ENCODE data around the gene ANGPTL8.

Gene ANGPTL8

DNA sequence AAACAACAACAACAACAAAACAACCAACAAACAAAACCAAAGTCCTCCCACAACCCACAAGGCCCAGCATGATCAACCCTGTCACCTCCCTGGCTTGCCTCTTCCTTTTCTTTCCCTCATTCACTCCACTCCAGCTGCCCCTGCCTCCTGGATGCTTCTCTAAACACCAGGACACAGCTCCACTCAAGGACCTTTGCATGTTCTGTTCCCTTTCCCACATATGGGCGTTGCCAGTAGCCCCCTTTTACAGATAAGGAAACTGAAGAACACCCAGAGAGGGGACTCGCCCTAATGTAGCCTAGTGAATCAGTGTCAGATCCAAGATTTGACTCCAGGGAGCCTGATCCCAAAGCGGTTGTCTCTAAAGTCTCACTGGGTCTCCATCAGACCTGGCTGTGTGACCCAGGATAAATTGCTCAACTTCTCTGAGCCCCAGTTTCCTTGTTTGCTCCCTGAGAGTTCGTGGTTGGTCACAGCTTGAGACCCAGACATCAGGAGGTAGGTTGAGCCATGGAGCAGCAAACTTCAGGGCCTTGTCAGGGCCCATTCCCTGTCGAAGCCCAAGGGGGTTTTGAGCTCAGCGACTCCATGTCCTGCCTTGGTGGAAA is 25.9 kb downstream of the ANGPTL8 start:
- TF ChIP-seq TARDBP (IDR thresholded peaks at IDR 0.05) (no peak), ARNT (IDR thresholded peaks at IDR 0.05) (no peak), ZNF384 (IDR thresholded peaks at IDR 0.05) (no peak), CTBP1 (IDR thresholded peaks at IDR 0.05; ENCODE audit: borderline replicate concordance) (no peak), ELF4 (IDR thresholded peaks at IDR 0.05) (no peak), SUZ12 (IDR thresholded peaks at IDR 0.05) (no peak)
- TF ChIP-seq, protein P1, sequence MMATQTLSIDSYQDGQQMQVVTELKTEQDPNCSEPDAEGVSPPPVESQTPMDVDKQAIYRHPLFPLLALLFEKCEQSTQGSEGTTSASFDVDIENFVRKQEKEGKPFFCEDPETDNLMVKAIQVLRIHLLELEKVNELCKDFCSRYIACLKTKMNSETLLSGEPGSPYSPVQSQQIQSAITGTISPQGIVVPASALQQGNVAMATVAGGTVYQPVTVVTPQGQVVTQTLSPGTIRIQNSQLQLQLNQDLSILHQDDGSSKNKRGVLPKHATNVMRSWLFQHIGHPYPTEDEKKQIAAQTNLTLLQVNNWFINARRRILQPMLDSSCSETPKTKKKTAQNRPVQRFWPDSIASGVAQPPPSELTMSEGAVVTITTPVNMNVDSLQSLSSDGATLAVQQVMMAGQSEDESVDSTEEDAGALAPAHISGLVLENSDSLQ (IDR thresholded peaks at IDR 0.05): no peak
- DNase-seq (ENCODE audit: extremely low spot score): no peak
- POLR2A ChIA-PET: no interaction called here
- CTCF ChIA-PET: interaction anchor here (1.0 to 1.7 kb wide), 2 partner anchors 21 to 29 kb away, joined by 3 read pairs; no protein-coding TSS in a partner anchor

- POLR2A ChIA-PET: no interaction called here
These were observed 26.4 kb downstream of the ANGPTL8 start for GRCh38 chr19:11265785-11266236.

DNA sequence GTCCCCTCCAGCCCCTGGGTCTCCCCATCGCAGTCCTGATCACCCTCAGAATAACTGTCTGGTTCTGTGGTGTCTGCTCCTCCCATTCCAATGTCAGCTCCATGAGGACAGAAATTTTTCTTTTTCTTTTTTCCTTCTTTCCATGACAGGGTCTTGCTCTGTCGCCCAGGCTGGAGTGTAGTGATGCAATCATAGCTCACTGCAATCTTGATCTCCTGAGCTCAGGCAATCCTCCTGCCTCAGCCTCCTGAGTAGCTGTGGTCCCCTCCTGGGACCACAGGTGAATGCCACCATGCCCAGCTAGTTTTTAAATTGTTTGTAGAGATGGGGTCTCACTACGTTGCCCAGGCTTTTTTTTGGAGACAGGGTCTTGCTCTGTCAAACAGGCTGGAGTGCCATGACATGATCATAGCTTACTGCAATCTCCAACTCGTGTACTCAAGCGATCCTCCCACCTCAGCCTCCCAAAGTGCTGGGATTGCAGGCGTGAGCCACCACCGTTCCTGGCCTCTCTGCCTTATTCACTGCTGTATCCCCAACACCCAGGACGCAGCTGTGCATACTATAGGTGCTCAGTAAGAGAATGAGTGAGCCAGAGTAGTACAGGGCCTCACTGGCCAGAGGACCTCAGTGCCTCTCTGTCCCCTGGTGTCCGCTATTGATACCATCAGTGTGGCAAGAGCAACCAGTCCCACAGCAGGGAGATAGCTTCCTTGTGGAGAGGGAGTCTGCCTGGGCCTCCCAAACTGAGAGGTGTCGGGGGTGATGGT is 28.1 kb downstream of the ANGPTL8 start:
- POLR2A ChIA-PET: interaction anchor here (0.6 kb wide), 1 partner anchor 63 kb away, joined by 3 read pairs; no protein-coding TSS in a partner anchor
- CTCF ChIA-PET: no interaction called here
- TF ChIP-seq ARNT (IDR thresholded peaks at IDR 0.05): no peak
- no peak for TF ChIP-seq SP1 (IDR thresholded peaks at IDR 0.05)
- TF ChIP-seq ELF4 (IDR thresholded peaks at IDR 0.05): no peak
- TF ChIP-seq TARDBP (IDR thresholded peaks at IDR 0.05): no peak
- TF ChIP-seq LEF1 (IDR thresholded peaks at IDR 0.05; ENCODE audit: borderline replicate concordance): no peak
- TF ChIP-seq FOXM1 (IDR thresholded peaks at IDR 0.05; ENCODE audit: borderline replicate concordance): no peak
- no peak for TF ChIP-seq BHLHE40 (IDR thresholded peaks at IDR 0.05; ENCODE audit: borderline replicate concordance)
- no peak for TF ChIP-seq HDGF (IDR thresholded peaks at IDR 0.05; ENCODE audit: borderline replicate concordance)
- TF ChIP-seq NFRKB (IDR thresholded peaks at IDR 0.05): no peak
- TF ChIP-seq FOXA1 (IDR thresholded peaks at IDR 0.05): no peak
- TF ChIP-seq FOXK2 (IDR thresholded peaks at IDR 0.05): no peak
- no peak for TF ChIP-seq L3MBTL2 (conservative IDR thresholded peaks at IDR 0.05)
- TF ChIP-seq SUZ12 (IDR thresholded peaks at IDR 0.05): no peak
- TF ChIP-seq, protein P1 (IDR thresholded peaks at IDR 0.05): no peak
- TF ChIP-seq ZNF384 (IDR thresholded peaks at IDR 0.05): no peak
- TF ChIP-seq CTBP1 (IDR thresholded peaks at IDR 0.05; ENCODE audit: borderline replicate concordance): no peak

More at GRCh38 chr19:11265785-11266236, 26.4 kb downstream of the ANGPTL8 start:
- no peak for DNase-seq (ENCODE audit: extremely low spot score)
- TF ChIP-seq TARDBP (IDR thresholded peaks at IDR 0.05) (no peak), ZNF384 (IDR thresholded peaks at IDR 0.05) (no peak), LEF1 (IDR thresholded peaks at IDR 0.05; ENCODE audit: borderline replicate concordance) (no peak), FOXM1 (IDR thresholded peaks at IDR 0.05; ENCODE audit: borderline replicate concordance) (no peak)
- CTCF ChIA-PET: interaction anchor here (1.0 to 1.7 kb wide), 2 partner anchors 22 to 28 kb away, joined by 3 read pairs; no protein-coding TSS in a partner anchor

DNA sequence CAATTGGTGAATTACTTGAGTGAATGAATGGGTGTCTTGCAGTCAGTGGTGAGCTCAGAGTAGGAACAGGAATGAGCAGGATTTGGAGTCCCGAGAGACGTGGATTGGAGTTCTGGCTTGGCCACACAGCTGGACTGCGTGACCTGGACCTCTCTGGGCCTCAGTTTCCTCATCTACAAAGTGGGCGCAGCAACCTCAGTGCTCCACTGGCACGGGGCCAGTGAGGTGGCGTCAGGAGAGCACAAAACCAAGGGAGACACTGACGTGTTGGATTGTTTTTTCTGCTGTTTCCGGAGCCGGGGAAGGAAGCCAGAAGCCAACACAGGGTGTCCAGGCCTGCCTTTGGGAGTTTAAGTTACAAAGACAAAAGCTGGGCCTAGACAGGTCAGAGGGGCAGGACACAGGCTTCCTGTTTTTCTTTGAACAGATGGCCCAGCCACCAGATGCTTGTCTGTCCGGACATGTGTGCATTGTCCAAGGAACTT is 29.4 kb downstream of the ANGPTL8 start:
- POLR2A ChIA-PET: no interaction called here
- no peak for DNase-seq (ENCODE audit: extremely low spot score)
- CTCF ChIA-PET: interaction anchor here (0.6 kb wide), 1 partner anchor 288 kb away, joined by 3 read pairs; no protein-coding TSS in a partner anchor
- no peak for TF ChIP-seq FOXA1 (IDR thresholded peaks at IDR 0.05)
- TF ChIP-seq FOXM1 (IDR thresholded peaks at IDR 0.05; ENCODE audit: borderline replicate concordance): no peak
- TF ChIP-seq NFRKB (IDR thresholded peaks at IDR 0.05): no peak
- TF ChIP-seq SP1 (IDR thresholded peaks at IDR 0.05): no peak
- no peak for TF ChIP-seq ZNF384 (IDR thresholded peaks at IDR 0.05)
- TF ChIP-seq SUZ12 (IDR thresholded peaks at IDR 0.05): no peak
- TF ChIP-seq L3MBTL2 (conservative IDR thresholded peaks at IDR 0.05): no peak
- TF ChIP-seq, protein P1 (IDR thresholded peaks at IDR 0.05): no peak
- no peak for TF ChIP-seq BHLHE40 (IDR thresholded peaks at IDR 0.05; ENCODE audit: borderline replicate concordance)
- TF ChIP-seq FOXK2 (IDR thresholded peaks at IDR 0.05): no peak
- TF ChIP-seq ARNT (IDR thresholded peaks at IDR 0.05): no peak
- no peak for TF ChIP-seq ELF4 (IDR thresholded peaks at IDR 0.05)
- TF ChIP-seq TARDBP (IDR thresholded peaks at IDR 0.05): no peak
- TF ChIP-seq CTBP1 (IDR thresholded peaks at IDR 0.05; ENCODE audit: borderline replicate concordance): no peak

More for the DNA sequence above, 28.1 kb downstream of the ANGPTL8 start:
- no peak for DNase-seq (ENCODE audit: extremely low spot score)

DNA sequence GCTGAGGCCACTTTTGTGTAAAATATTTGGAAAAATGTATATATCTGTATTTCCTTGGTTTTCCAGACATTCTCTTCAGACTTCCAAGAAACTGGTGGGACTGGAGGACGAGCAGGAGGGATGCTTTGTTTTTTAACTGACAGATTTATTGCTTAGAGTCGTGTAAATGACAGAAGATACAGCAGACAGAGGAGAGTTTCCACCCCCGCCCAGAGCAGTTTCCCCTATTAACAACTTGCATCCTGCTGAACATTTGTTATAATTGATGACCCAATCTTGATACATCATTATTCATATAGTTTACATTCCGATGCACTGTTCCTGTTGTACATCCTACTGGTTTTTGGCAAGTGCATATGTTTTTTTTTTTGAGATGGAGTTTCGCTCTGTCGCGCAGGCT is 30.0 kb downstream of the ANGPTL8 start:
- DNase-seq (ENCODE audit: extremely low spot score): no peak
- TF ChIP-seq FOXK2 (IDR thresholded peaks at IDR 0.05): no peak
- TF ChIP-seq, protein P1 (IDR thresholded peaks at IDR 0.05): peak; percentile 59
- ChIA-PET POLR2A (no interaction called here), CTCF (no interaction called here)
